H1 (cell line): ENCODE measurements around the gene ESPNL. TPM values are rescaled to one million over a fixed set of nuclear protein-coding genes. Genes with fewer than 3 reads are reported as not detected.
A peak's percentile ranks its signal among the peaks of the same experiment; 100 is the strongest.

Experiments used
- CTCF ChIA-PET: fragments of 300-600 bp; sonication (Branson Sonifier 250); formaldehyde crosslinking; loops from one replicate; lab custom pipeline; 2021; ENCODE audit not compliant: partially characterized antibody; lab: Charles Lee
- POLR2A ChIA-PET: fragments of 300-600 bp; sonication (Branson Sonifier 250); formaldehyde crosslinking; loops from one replicate; lab custom pipeline; 2021; ENCODE audit warnings: inconsistent platforms; ENCODE audit not compliant: partially characterized antibody; lab: Charles Lee
- DNase-seq, 2 experiments: peaks; one replicate each; pipeline versions ENCODE4 v3.0.0 to v3.0.0-alpha.2; 2010 to 2022; ENCODE audit warnings: low spot score in 2 of 2, low read depth in 1 of 2, mixed read lengths in 1 of 2
- FAIRE-seq: peaks from 2 replicates; lab custom pipeline; 2011; peaks lifted over from hg19 to GRCh38; lab: Jason Lieb, UNC
- H2AFZ ChIP-seq: 2 replicates; pipeline ENCODE4 v1.8.1; 2012; ENCODE audit warnings: low read length, inconsistent platforms
- H2AK5ac ChIP-seq: 2 replicates; pipeline ENCODE4 v1.6.1; 2013; ENCODE audit warnings: low read depth, low read length
- H2BK120ac ChIP-seq: replicated peaks from 2 replicates; pipeline ENCODE3; 2013; ENCODE audit warnings: low read depth, low read length, inconsistent platforms
- H2BK12ac ChIP-seq: 2 replicates; pipeline ENCODE4 v1.6.1; 2013; ENCODE audit warnings: low read depth, low read length
- H2BK15ac ChIP-seq: 2 replicates; pipeline ENCODE4 v1.6.1; 2013; ENCODE audit warnings: low read length
- H2BK20ac ChIP-seq: 2 replicates; pipeline ENCODE4 v1.6.1; 2013; ENCODE audit warnings: low read length
- H2BK5ac ChIP-seq: 2 replicates; pipeline ENCODE4 v1.6.1; 2013; ENCODE audit warnings: low read depth, low read length
- H3K14ac ChIP-seq: 2 replicates; pipeline ENCODE4 v1.6.1; 2013; ENCODE audit warnings: inconsistent platforms; ENCODE audit not compliant: insufficient read length
- H3K18ac ChIP-seq: 2 replicates; pipeline ENCODE4 v1.6.1; 2013; ENCODE audit warnings: low read length; ENCODE audit errors: extremely low read depth
- H3K23ac ChIP-seq: 2 replicates; pipeline ENCODE4 v1.6.1; 2013; ENCODE audit warnings: inconsistent platforms; ENCODE audit not compliant: insufficient read length
- H3K23me2 ChIP-seq: 2 replicates; pipeline ENCODE4 v1.6.1; 2013; ENCODE audit warnings: low read depth, low read length
- H3K27ac ChIP-seq: 2 replicates; pipeline ENCODE4 v1.6.1; 2011; ENCODE audit warnings: low read depth, low read length, inconsistent platforms
- H3K27me3 ChIP-seq, 4 experiments: replicated peaks in 1 of 4; 1 replicate in 1 of 4; 2 replicates in 3 of 4; pipeline versions ENCODE4 v1.6.1 to v1.8.1; 2011 to 2013; ENCODE audit warnings: low read length in 3 of 4, mild to moderate bottlenecking in 3 of 4, inconsistent platforms in 2 of 4, mixed read lengths in 2 of 4, moderate library complexity in 1 of 4; ENCODE audit not compliant: control insufficient read depth in 3 of 4, insufficient read depth in 3 of 4; ENCODE audit errors: extremely low read depth in 1 of 4
- H3K36me3 ChIP-seq, 4 experiments: 2 replicates each; pipeline versions ENCODE4 v1.6.1 to v1.8.1; 2011 to 2013; ENCODE audit warnings: mild to moderate bottlenecking in 4 of 4, low read length in 3 of 4, moderate library complexity in 2 of 4, control low read depth in 1 of 4, inconsistent platforms in 1 of 4; ENCODE audit not compliant: insufficient read depth in 4 of 4, control insufficient read depth in 2 of 4
- H3K4ac ChIP-seq: replicated peaks from 2 replicates; pipeline ENCODE3; 2013; ENCODE audit warnings: low read length, low read depth, mixed read lengths, inconsistent platforms; ENCODE audit not compliant: insufficient read length
- H3K4me1 ChIP-seq, 4 experiments: replicated peaks in 1 of 4; 1 replicate in 1 of 4; 2 replicates in 3 of 4; pipeline versions ENCODE4 v1.6.1 to v1.8.1; 2011 to 2013; ENCODE audit warnings: low read length in 3 of 4, inconsistent platforms in 2 of 4, mixed read lengths in 1 of 4; ENCODE audit not compliant: insufficient read depth in 4 of 4, control insufficient read depth in 3 of 4
- H3K4me2 ChIP-seq, 2 experiments: 2 replicates each; pipeline versions ENCODE4 v1.6.1 to v1.8.1; 2011 to 2013; ENCODE audit warnings: low read depth in 2 of 2, low read length in 2 of 2, control low read depth in 1 of 2, inconsistent platforms in 1 of 2, mild to moderate bottlenecking in 1 of 2; ENCODE audit not compliant: insufficient read depth in 1 of 2
- H3K4me3 ChIP-seq, 4 experiments: fragments of 200-600, 300-600 bp in 1 of 4; sonication (generic), shearing (Covaris generic), sonication (Bioruptor Twin) in 1 of 4; 2 replicates each; pipeline versions ENCODE4 v1.5.1 to v1.8.1; 2011 to 2016; ENCODE audit warnings: low read length in 4 of 4, low read depth in 3 of 4, control low read depth in 2 of 4, inconsistent platforms in 2 of 4, mild to moderate bottlenecking in 2 of 4, mixed read lengths in 1 of 4, moderate library complexity in 1 of 4; ENCODE audit not compliant: insufficient read depth in 2 of 4; ENCODE audit errors: extremely low read depth in 1 of 4
- H3K56ac ChIP-seq: replicated peaks from 2 replicates; pipeline ENCODE3; 2013; ENCODE audit warnings: low read depth, mild to moderate bottlenecking, mixed read lengths, low read length, inconsistent platforms; ENCODE audit not compliant: insufficient read length
- H3K79me1 ChIP-seq: 2 replicates; pipeline ENCODE4 v1.6.1; 2013; ENCODE audit warnings: low read depth, low read length, control low read depth
- H3K79me2 ChIP-seq, 2 experiments: 2 replicates each; pipeline versions ENCODE4 v1.6.1 to v1.8.1; 2012 to 2013; ENCODE audit warnings: low read length in 2 of 2, mild to moderate bottlenecking in 2 of 2, inconsistent platforms in 1 of 2; ENCODE audit not compliant: insufficient read depth in 2 of 2, control insufficient read depth in 1 of 2
- H3K9ac ChIP-seq, 4 experiments: replicated peaks in 1 of 4; 1 replicate in 1 of 4; 2 replicates in 3 of 4; pipeline versions ENCODE4 v1.6.1 to v1.8.1; 2011 to 2013; ENCODE audit warnings: low read depth in 3 of 4, low read length in 3 of 4, control low read depth in 2 of 4, mild to moderate bottlenecking in 2 of 4, moderate library complexity in 2 of 4, inconsistent platforms in 1 of 4; ENCODE audit errors: extremely low read depth in 1 of 4
- H3K9me3 ChIP-seq, 2 experiments: 2 replicates each; pipeline versions ENCODE4 v1.6.1 to v1.8.1; 2012 to 2013; ENCODE audit warnings: mild to moderate bottlenecking in 2 of 2, moderate library complexity in 2 of 2, control low read depth in 1 of 2, inconsistent platforms in 1 of 2, low read depth in 1 of 2, low read length in 1 of 2, mixed read lengths in 1 of 2; ENCODE audit not compliant: insufficient read depth in 2 of 2
- H4K20me1 ChIP-seq, 2 experiments: replicated peaks in 1 of 2; 2 replicates each; pipeline versions ENCODE3 to v1.8.1; 2011 to 2013; ENCODE audit warnings: inconsistent platforms in 2 of 2, low read length in 2 of 2, mild to moderate bottlenecking in 1 of 2; ENCODE audit not compliant: insufficient read depth in 2 of 2, control insufficient read depth in 1 of 2
- H4K5ac ChIP-seq: 2 replicates; pipeline ENCODE4 v1.6.1; 2013; ENCODE audit warnings: low read length, low read depth, mixed read lengths, inconsistent platforms; ENCODE audit not compliant: insufficient read length
- H4K8ac ChIP-seq: 2 replicates; pipeline ENCODE4 v1.8.0; 2013; ENCODE audit warnings: mild to moderate bottlenecking, moderate library complexity, low read length, inconsistent platforms; ENCODE audit not compliant: insufficient read depth; ENCODE audit errors: extremely low read depth
- H4K91ac ChIP-seq: replicated peaks from 2 replicates; pipeline ENCODE3; 2013; ENCODE audit warnings: low read length, mixed read lengths, inconsistent platforms; ENCODE audit not compliant: insufficient read length
- BCL11A ChIP-seq, 2 experiments: IDR thresholded peaks; one replicate each; pipeline ENCODE4 v1.6.1; 2011; ENCODE audit warnings: low read depth in 2 of 2, low read length in 2 of 2, mild to moderate bottlenecking in 2 of 2
- RBBP5 ChIP-seq: IDR thresholded peaks from 2 replicates; pipeline ENCODE4 v1.7.1; 2012; ENCODE audit warnings: low read depth, mild to moderate bottlenecking, inconsistent platforms, low read length, moderate library complexity, borderline replicate concordance
- WGBS, 2 experiments: shearing (Covaris generic) in 1 of 2; methylation state at CpG; one replicate each; pipeline versions ENCODE4 v1.1.6 to v1.1.7; 2013 to 2015; ENCODE audit warnings: low lambda C conversion rate in 2 of 2, mixed read lengths in 2 of 2, inconsistent platforms in 1 of 2, low coverage in 1 of 2, missing lambda C conversion rate in 1 of 2; ENCODE audit not compliant: insufficient replicate concordance in 2 of 2, insufficient coverage in 1 of 2, insufficient read length in 1 of 2; ENCODE audit errors: extremely low coverage in 1 of 2, missing lambda C conversion rate in 1 of 2; 5-methylcytosine and 5-hydroxymethylcytosine counted together
- polyA plus RNA-seq, 7 experiments: library from polyadenylated mRNA; depleted of rRNA in 3 of 7; stranded (reverse) in 5 of 7; unstranded in 2 of 7; fragments of >200 nt in 5 of 7; fragments of 200-250 nt in 2 of 7; gene quantifications; 1 replicate in 5 of 7; 2 replicates in 1 of 7; 4 replicates in 1 of 7; pipeline versions ENCODE4 v1.2.1 to v1.2.3, GENCODE V29; 2011 to 2013; ENCODE audit warnings: missing spikeins in 2 of 7, mixed read lengths in 2 of 7
- total RNA-seq: library from RNA; stranded (reverse); fragmentation: NEBNext Ultra II Directional; extraction: Animal tissue kit (Norgen Biotek cat#: 25700); gene quantifications from 2 replicates; pipeline ENCODE4 v1.2.1, GENCODE V29; 2021

The ESPNL gene
- total and polyA plus RNA-seq, 2 of the 8 experiments (the other 6 are each of a cell fraction or from before 2014, with no cell fraction given), result 0.68 to 1.3 TPM

- Histone ChIP-seq H4K5ac (no peak overlapping the region), H2BK5ac (no peak overlapping the region), H3K9me3 (peaks cover 0 to 5% of the 10 kb centered on the region in 2 experiments; a peak in 1 of 4 replicates), H3K4ac (no peak overlapping the region), H3K27me3 (no peaks in the 10 kb centered on the region; a peak in 1 of 7 replicates), H3K18ac (no peak overlapping the region; the same call in 1 of the 2 replicates), H2BK20ac (no peak overlapping the region), H2BK120ac (no peak overlapping the region), H3K4me2 (no peak overlapping the region; a peak in 1 of 4 replicates), H3K27ac (no peak overlapping the region), H3K4me1 (peaks cover 0 to 6% (median 2%) of the 10 kb centered on the region in 4 experiments; a peak in 3 of 7 replicates), H3K79me2 (no peaks in the 10 kb centered on the region), H3K4me3 (no peak overlapping the region), H3K9ac (no peak overlapping the region), H2BK15ac (peak overlapping the region; percentile 61; the same call in 1 of the 2 replicates), H4K20me1 (peaks cover 0 to 3% of the 10 kb centered on the region in 2 experiments), H3K23me2 (peaks cover 14% of the 10 kb centered on the region; the same call in 1 of the 2 replicates), H3K23ac (no peak overlapping the region), H2AFZ (no peak overlapping the region), H2BK12ac (no peak overlapping the region; the same call in 1 of the 2 replicates), H3K36me3 (no peaks in the 10 kb centered on the region), H4K8ac (peak overlapping the region; percentile 29; the same call in 1 of the 2 replicates), H2AK5ac (no peak overlapping the region), H3K14ac (no peak overlapping the region), H4K91ac (no peak overlapping the region), H3K56ac (no peak overlapping the region), H3K79me1 (no peaks in the 10 kb centered on the region)
- TF ChIP-seq RBBP5, result no peak
- TF ChIP-seq BCL11A (IDR thresholded peaks at IDR 0.05; ENCODE audit: low read depth in 2 of 2, low read length in 2 of 2), result no peak
- CTCF ChIA-PET, result interaction anchor here (1.4 to 3.0 kb wide), 6 partner anchors 12 to 40 kb away, joined by 5 to 27 read pairs (median 8); partner anchors contain the start of gene KLHL30
- 88% methylated on average over 12 of the region's 15 CpGs; no CpG with 5 or more reads in 1 of the 2 experiments for WGBS, 2 experiments
- DNase-seq (no peak), FAIRE-seq (no peak)
- POLR2A ChIA-PET, result no interaction called here
Measured at GRCh38 chr2:238119756-238120462, 19.8 kb downstream of the ESPNL start.
